Breast epithelium (tissue), 4 donors: Measurements from ENCODE around the gene CAMLG. TPM values are rescaled to one million over a fixed set of nuclear protein-coding genes. Genes with fewer than 3 reads are reported as not detected.
"Not testable (repeated sequence)": the region's sequence is repeated elsewhere in the genome, so short reads cannot be mapped to it uniquely, and the experiment has no call there.

Source experiments
- DNase-seq, 2 donors: peaks; one replicate each; pipeline ENCODE4 v3.0.0-alpha.2; 2019; ENCODE audit warnings: low spot score in 2 of 2
- H3K27ac ChIP-seq, 2 donors: fragments of 200-600 bp; sonication (generic) in 1 of 2; one replicate each; pipeline ENCODE4 v1.5.1; 2016 to 2019; ENCODE audit warnings: mild to moderate bottlenecking in 1 of 2
- H3K27me3 ChIP-seq, 2 donors: fragments of 200-600 bp; sonication (generic) in 1 of 2; one replicate each; pipeline versions ENCODE4 v1.5.1 to v1.6.0; 2017 to 2019; ENCODE audit warnings: control low read depth in 1 of 2, mild to moderate bottlenecking in 1 of 2
- H3K36me3 ChIP-seq: fragments of 200-600 bp; one replicate; pipeline ENCODE4 v1.5.1; 2019
- H3K4me1 ChIP-seq, 2 donors: fragments of 200-600 bp; sonication (generic); one replicate each; pipeline ENCODE4 v1.5.1; 2016 to 2019; ENCODE audit warnings: control low read depth in 1 of 2
- H3K4me3 ChIP-seq, 3 donors: fragments of 200-600 bp; sonication (generic); 1 replicate in 2 of 3; 2 replicates in 1 of 3; pipeline ENCODE4 v1.5.1; 2016 to 2019; ENCODE audit warnings: mild to moderate bottlenecking in 3 of 3, moderate library complexity in 2 of 3
- H3K9me3 ChIP-seq, 2 donors: fragments of 200-600 bp; sonication (generic) in 1 of 2; one replicate each; pipeline ENCODE4 v1.5.1; 2016 to 2019; ENCODE audit warnings: control low read depth in 1 of 2
- POLR2A ChIP-seq: fragments of 450-650 bp; IDR thresholded peaks from one replicate; pipeline ENCODE4 v1.6.1; 2016; ENCODE audit warnings: antibody characterized with exemption, mild to moderate bottlenecking, moderate library complexity
- POLR2AphosphoS5 ChIP-seq, 3 donors: sonication (generic); formaldehyde crosslinking; IDR thresholded peaks; one replicate each; pipeline ENCODE4 v1.6.1; 2017; ENCODE audit warnings: antibody characterized with exemption in 3 of 3
- intact Hi-C: fragments of 100-400 bp; cut with DNase I; formaldehyde crosslinking; loops from one replicate; pipeline ENCODE4 v1.15.1; 2023; ENCODE audit warnings: low total_unique reads
- total RNA-seq, 3 donors: library from RNA; depleted of rRNA; stranded (reverse); fragments of >200 nt; gene quantifications; one replicate each; pipeline ENCODE4 v1.1.0, GENCODE V29; 2016
- TF ChIP-seq, protein P1 (sequence below), 3 donors: fragments of 450-650 bp; IDR thresholded peaks; one replicate each; pipeline ENCODE4 v1.5.1; 2016 to 2017; ENCODE audit warnings: antibody characterized with exemption in 3 of 3, mild to moderate bottlenecking in 3 of 3, moderate library complexity in 3 of 3

Gene CAMLG
- total RNA-seq, 3 donors from 2014 or later, result 41.4 to 57.4 (median 53.4) TPM

- TF ChIP-seq, protein P1, sequence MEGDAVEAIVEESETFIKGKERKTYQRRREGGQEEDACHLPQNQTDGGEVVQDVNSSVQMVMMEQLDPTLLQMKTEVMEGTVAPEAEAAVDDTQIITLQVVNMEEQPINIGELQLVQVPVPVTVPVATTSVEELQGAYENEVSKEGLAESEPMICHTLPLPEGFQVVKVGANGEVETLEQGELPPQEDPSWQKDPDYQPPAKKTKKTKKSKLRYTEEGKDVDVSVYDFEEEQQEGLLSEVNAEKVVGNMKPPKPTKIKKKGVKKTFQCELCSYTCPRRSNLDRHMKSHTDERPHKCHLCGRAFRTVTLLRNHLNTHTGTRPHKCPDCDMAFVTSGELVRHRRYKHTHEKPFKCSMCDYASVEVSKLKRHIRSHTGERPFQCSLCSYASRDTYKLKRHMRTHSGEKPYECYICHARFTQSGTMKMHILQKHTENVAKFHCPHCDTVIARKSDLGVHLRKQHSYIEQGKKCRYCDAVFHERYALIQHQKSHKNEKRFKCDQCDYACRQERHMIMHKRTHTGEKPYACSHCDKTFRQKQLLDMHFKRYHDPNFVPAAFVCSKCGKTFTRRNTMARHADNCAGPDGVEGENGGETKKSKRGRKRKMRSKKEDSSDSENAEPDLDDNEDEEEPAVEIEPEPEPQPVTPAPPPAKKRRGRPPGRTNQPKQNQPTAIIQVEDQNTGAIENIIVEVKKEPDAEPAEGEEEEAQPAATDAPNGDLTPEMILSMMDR (IDR thresholded peaks at IDR 0.05), result no peak
- no peak for TF ChIP-seq POLR2AphosphoS5 (IDR thresholded peaks at IDR 0.05)
- no peak for TF ChIP-seq POLR2A
- no peaks in the 10 kb centered on the region for H3K27me3 ChIP-seq
- H3K27ac ChIP-seq, result no peak overlapping the region
- no peaks in the 10 kb centered on the region for H3K36me3 ChIP-seq
- no peak for DNase-seq
- H3K9me3 ChIP-seq, result no peaks in the 10 kb centered on the region
- H3K4me1 ChIP-seq, result no peaks in the 10 kb centered on the region
- intact Hi-C loops, result no loop called here
- H3K4me3 ChIP-seq, result no peak overlapping the region
Measured at GRCh38 chr5:134714541-134714940, 23.8 kb upstream of the CAMLG start.

- DNase-seq, H3K4me1 ChIP-seq, H3K9me3 ChIP-seq, H3K27me3 ChIP-seq, intact Hi-C loops, H3K4me3 ChIP-seq, H3K36me3 ChIP-seq, H3K27ac ChIP-seq: not testable (repeated sequence)
Measured at GRCh38 chr5:134715466-134715865, 22.9 kb upstream of the CAMLG start.

DNA sequence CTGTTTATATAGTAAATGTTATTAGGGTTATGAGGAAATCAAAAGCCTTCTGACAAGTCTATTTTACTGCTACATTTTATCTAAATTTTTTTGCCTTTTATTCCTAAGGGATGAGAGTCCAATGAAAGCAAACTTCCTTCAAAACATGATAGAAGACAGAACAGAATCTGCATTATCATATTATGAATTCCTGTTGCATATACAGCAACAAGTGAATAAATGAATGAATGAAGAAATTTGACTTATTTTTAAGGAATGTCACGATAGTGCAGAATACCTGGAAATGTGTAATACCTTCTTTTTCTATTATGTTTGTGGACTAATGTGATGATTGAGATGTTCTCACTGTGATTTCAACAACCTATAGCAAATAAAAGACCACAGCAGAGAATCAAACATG, 13.5 kb upstream of the CAMLG start:
- Histone ChIP-seq H3K4me3 (no peak overlapping the region), H3K27ac (no peak overlapping the region), H3K27me3 (no peaks in the 10 kb centered on the region), H3K4me1 (no peaks in the 10 kb centered on the region), H3K9me3 (no peaks in the 10 kb centered on the region), H3K36me3 (peaks cover 5% of the 10 kb centered on the region)
- TF ChIP-seq POLR2AphosphoS5 (IDR thresholded peaks at IDR 0.05), result no peak
- TF ChIP-seq POLR2A, result no peak
- TF ChIP-seq, protein P1 (IDR thresholded peaks at IDR 0.05), result no peak
- DNase-seq, result no peak
- intact Hi-C loops, result no loop called here

DNA sequence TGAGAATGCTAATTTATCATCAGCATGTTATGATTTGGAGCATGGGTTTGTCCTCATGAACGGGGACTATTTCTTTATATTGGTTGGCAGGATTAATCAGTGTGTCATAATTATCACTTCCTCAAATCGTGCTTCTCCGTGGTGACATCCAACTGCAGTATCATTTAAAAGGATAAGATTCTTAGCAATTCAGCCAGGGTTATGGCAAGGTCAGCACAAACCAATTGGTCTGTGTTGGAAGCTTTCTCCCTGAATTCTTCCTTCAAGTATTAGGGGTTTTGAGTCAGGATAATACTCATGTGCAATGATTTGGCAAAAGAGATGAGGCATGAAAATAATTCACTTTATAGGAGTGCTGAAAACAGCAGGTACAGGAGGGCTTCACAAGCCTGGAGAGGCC, 5.5 kb upstream of the CAMLG start:
- intact Hi-C loops, result no loop called here
- Histone ChIP-seq H3K4me3 (no peak overlapping the region), H3K27me3 (no peaks in the 10 kb centered on the region), H3K27ac (no peak overlapping the region), H3K9me3 (no peaks in the 10 kb centered on the region), H3K4me1 (no peaks in the 10 kb centered on the region), H3K36me3 (no peaks in the 10 kb centered on the region)
- no peak for TF ChIP-seq POLR2AphosphoS5 (IDR thresholded peaks at IDR 0.05)
- TF ChIP-seq POLR2A, result no peak
- TF ChIP-seq, protein P1 (IDR thresholded peaks at IDR 0.05), result no peak
- no peak for DNase-seq

DNA sequence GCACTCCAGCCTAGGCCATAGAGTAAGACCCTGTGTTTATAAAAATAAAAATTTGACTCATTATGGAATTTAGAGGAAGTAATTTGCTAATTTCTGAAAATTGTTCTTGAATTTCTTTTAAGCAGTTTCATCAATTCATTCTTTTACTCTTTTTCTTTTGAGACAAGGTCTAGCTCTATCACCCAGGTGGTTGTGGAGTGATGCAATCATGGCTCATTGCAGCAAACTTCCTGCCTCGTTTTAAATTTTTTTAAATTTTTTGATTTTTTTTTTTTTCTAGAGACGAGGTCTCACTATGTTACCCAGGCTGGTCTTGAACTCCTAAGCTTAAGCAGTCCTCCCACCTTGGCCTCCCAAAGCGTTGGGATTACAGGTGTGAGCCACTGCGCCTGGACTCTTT, 3.1 kb upstream of the CAMLG start:
- no peak for DNase-seq
- intact Hi-C loops, result no loop called here

More for the DNA sequence above, 3.1 kb upstream of the CAMLG start:
- no peaks in the 10 kb centered on the region for H3K36me3 ChIP-seq
- TF ChIP-seq POLR2A, result no peak
- TF ChIP-seq POLR2AphosphoS5 (IDR thresholded peaks at IDR 0.05), result no peak
- TF ChIP-seq, protein P1 (IDR thresholded peaks at IDR 0.05), result no peak
- H3K27ac ChIP-seq, result no peak overlapping the region
- H3K27me3 ChIP-seq, result no peaks in the 10 kb centered on the region
- H3K4me3 ChIP-seq, result no peak overlapping the region
- no peaks in the 10 kb centered on the region for H3K9me3 ChIP-seq
- H3K4me1 ChIP-seq, result peaks cover 4 to 6% of the 10 kb centered on the region in 2 donors
